Ascending aorta (tissue), 2 donors: ENCODE measurements around the gene SH3RF3. TPM values are rescaled to one million over a fixed set of nuclear protein-coding genes. Genes with fewer than 3 reads are reported as not detected.

Experiments used
- DNase-seq, 2 donors: peaks; one replicate each; pipeline ENCODE4 v3.0.0-alpha.2; 2019; ENCODE audit warnings: low spot score in 2 of 2
- H3K27ac ChIP-seq, 2 donors: fragments of 200-600 bp; sonication (generic); one replicate each; pipeline ENCODE4 v1.5.1; 2016 to 2017; ENCODE audit warnings: mild to moderate bottlenecking in 1 of 2
- H3K27me3 ChIP-seq: fragments of 200-600 bp; sonication (generic); one replicate; pipeline ENCODE4 v1.5.1; 2017
- H3K36me3 ChIP-seq, 2 donors: fragments of 200-600 bp; sonication (generic); one replicate each; pipeline ENCODE4 v1.5.1; 2016
- H3K4me1 ChIP-seq, 2 donors: fragments of 200-600 bp; sonication (generic); one replicate each; pipeline ENCODE4 v1.5.1; 2016 to 2017; ENCODE audit warnings: mild to moderate bottlenecking in 1 of 2
- H3K4me3 ChIP-seq, 2 donors: fragments of 200-600 bp; sonication (generic); one replicate each; pipeline ENCODE4 v1.5.1; 2016 to 2017; ENCODE audit warnings: mild to moderate bottlenecking in 1 of 2
- H3K9me3 ChIP-seq, 2 donors: fragments of 200-600 bp; sonication (generic); one replicate each; pipeline ENCODE4 v1.5.1; 2016
- CTCF ChIP-seq, 3 experiments: fragments of 200-600 bp in 2 of 3; fragments of 450-650 bp in 1 of 3; sonication (generic) in 2 of 3; IDR thresholded peaks; one replicate each; pipeline ENCODE4 v1.5.1; 2016 to 2019; ENCODE audit warnings: antibody characterized with exemption in 3 of 3, mild to moderate bottlenecking in 1 of 3, moderate library complexity in 1 of 3
- intact Hi-C: fragments of 100-400 bp; cut with DNase I; formaldehyde crosslinking; loops from one replicate; pipeline ENCODE4 v1.15.1; 2023
- total RNA-seq: library from RNA; depleted of rRNA; stranded (reverse); fragments of >200 nt; gene quantifications from one replicate; pipeline ENCODE4 v1.1.0, GENCODE V29; 2016

The SH3RF3 gene
- total RNA-seq, 1 donor from 2014 or later: 53.5 TPM

- H3K36me3 ChIP-seq: peaks cover 0 to 15% of the 10 kb centered on the region in 2 donors
- no peak for TF ChIP-seq CTCF (IDR thresholded peaks at IDR 0.05)
- H3K4me3 ChIP-seq: no peak overlapping the region
- DNase-seq: no peak
- peaks cover 13 to 54% of the 10 kb centered on the region in 2 donors for H3K4me1 ChIP-seq
- H3K27me3 ChIP-seq: no peaks in the 10 kb centered on the region
- intact Hi-C loops: loop anchor here (5.0 kb wide), 1 partner anchor 328 kb away; the partner anchor contains the start of gene SH3RF3
- no peaks in the 10 kb centered on the region for H3K9me3 ChIP-seq
- H3K27ac ChIP-seq: no peak overlapping the region
These were observed 325.9 kb downstream of the SH3RF3 start for GRCh38 chr2:109454765-109455394.

- peak overlapping the region in 1 of 2 donors; percentile 48 for H3K27ac ChIP-seq
- no peaks in the 10 kb centered on the region for H3K27me3 ChIP-seq
- intact Hi-C loops: loop anchor here (2.0 to 5.0 kb wide), 2 partner anchors 27 to 329 kb away; partner anchors contain the start of gene SH3RF3
- H3K4me3 ChIP-seq: no peak overlapping the region
- peak in 1 of 2 donors; percentile 58 for DNase-seq
- no peaks in the 10 kb centered on the region for H3K9me3 ChIP-seq
- peaks cover 0 to 15% of the 10 kb centered on the region in 2 donors for H3K36me3 ChIP-seq
- no peak for TF ChIP-seq CTCF (IDR thresholded peaks at IDR 0.05)
- H3K4me1 ChIP-seq: peaks cover 9 to 47% of the 10 kb centered on the region in 2 donors
These were observed 327.0 kb downstream of the SH3RF3 start for GRCh38 chr2:109455731-109456691.

- Histone ChIP-seq H3K27me3 (no peaks in the 10 kb centered on the region), H3K4me1 (peaks cover 9 to 40% of the 10 kb centered on the region in 2 donors), H3K9me3 (no peaks in the 10 kb centered on the region), H3K36me3 (peaks cover 0 to 15% of the 10 kb centered on the region in 2 donors), H3K27ac (peak overlapping the region; percentile 48 to 50), H3K4me3 (no peak overlapping the region)
- intact Hi-C loops: loop anchor here (2.0 to 5.0 kb wide), 2 partner anchors 26 to 329 kb away; partner anchors contain the start of gene SH3RF3
- TF ChIP-seq CTCF (IDR thresholded peaks at IDR 0.05): no peak
- peak in 1 of 2 donors; percentile 59 for DNase-seq
These were observed 327.8 kb downstream of the SH3RF3 start for GRCh38 chr2:109456776-109457175.

GRCh38 chr2:109457366-109457765 lies 328.4 kb downstream of the SH3RF3 start:
- peak in 1 of 2 donors; percentile 63 for DNase-seq
- Histone ChIP-seq H3K4me3 (peak overlapping the region in 1 of 2 donors; percentile 17), H3K27me3 (no peaks in the 10 kb centered on the region), H3K4me1 (peaks cover 9 to 36% of the 10 kb centered on the region in 2 donors), H3K9me3 (no peaks in the 10 kb centered on the region), H3K36me3 (peaks cover 0 to 13% of the 10 kb centered on the region in 2 donors), H3K27ac (peak overlapping the region in 1 of 2 donors; percentile 50)
- no peak for TF ChIP-seq CTCF (IDR thresholded peaks at IDR 0.05)
- intact Hi-C loops: loop anchor here (2.0 to 5.0 kb wide), 2 partner anchors 25 to 330 kb away; partner anchors contain the start of gene SH3RF3

GRCh38 chr2:109457794-109458193 lies 328.8 kb downstream of the SH3RF3 start:
- H3K9me3 ChIP-seq: no peaks in the 10 kb centered on the region
- TF ChIP-seq CTCF (IDR thresholded peaks at IDR 0.05): peak in 1 of 3 experiments; percentile 12
- no peak overlapping the region for H3K4me3 ChIP-seq
- no peaks in the 10 kb centered on the region for H3K27me3 ChIP-seq
- peaks cover 0 to 12% of the 10 kb centered on the region in 2 donors for H3K36me3 ChIP-seq
- DNase-seq: peak in 1 of 2 donors; percentile 66
- intact Hi-C loops: loop anchor here (2.0 to 5.0 kb wide), 2 partner anchors 25 to 330 kb away; partner anchors contain the start of gene SH3RF3
- peaks cover 9 to 32% of the 10 kb centered on the region in 2 donors for H3K4me1 ChIP-seq
- H3K27ac ChIP-seq: peak overlapping the region; percentile 28 to 50
